Skin epidermis (tissue), 12 donors: ENCODE data around the gene PADI2.

Source experiments
- H3K27ac ChIP-seq, 21 experiments: fragments of 200-600 bp; sonication (generic) in 11 of 21; one replicate each; pipeline ENCODE4 v1.5.0; 2020; ENCODE audit warnings: mild to moderate bottlenecking in 3 of 21, inconsistent platforms in 2 of 21, moderate library complexity in 2 of 21
- H3K4me3 ChIP-seq, 7 experiments: fragments of 200-600 bp; sonication (generic) in 2 of 7; one replicate each; pipeline ENCODE4 v1.5.0; 2020; ENCODE audit warnings: inconsistent platforms in 2 of 7, mild to moderate bottlenecking in 2 of 7, moderate library complexity in 1 of 7

PADI2 gene

DNA sequence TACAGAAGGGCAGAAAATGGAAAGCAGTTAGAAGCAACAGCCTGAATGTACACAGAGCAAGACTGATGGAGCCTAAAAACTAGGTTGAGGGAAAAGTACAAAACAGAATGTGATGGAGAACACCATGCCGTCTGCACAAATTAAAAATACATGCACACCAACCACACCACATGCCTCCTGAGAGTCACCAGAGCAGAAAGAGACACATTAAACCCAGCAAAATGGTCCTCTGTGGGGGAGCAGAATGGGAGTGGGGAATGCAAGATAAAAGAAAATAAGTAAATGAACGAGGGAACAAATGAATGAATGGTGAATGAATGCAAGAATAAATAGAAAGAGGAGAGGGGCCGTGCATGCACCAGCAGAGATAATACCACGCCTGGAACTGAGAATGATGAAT, 24.1 kb downstream of the PADI2 start:
- Histone ChIP-seq H3K4me3 (no peak overlapping the region), H3K27ac (no peak overlapping the region)

DNA sequence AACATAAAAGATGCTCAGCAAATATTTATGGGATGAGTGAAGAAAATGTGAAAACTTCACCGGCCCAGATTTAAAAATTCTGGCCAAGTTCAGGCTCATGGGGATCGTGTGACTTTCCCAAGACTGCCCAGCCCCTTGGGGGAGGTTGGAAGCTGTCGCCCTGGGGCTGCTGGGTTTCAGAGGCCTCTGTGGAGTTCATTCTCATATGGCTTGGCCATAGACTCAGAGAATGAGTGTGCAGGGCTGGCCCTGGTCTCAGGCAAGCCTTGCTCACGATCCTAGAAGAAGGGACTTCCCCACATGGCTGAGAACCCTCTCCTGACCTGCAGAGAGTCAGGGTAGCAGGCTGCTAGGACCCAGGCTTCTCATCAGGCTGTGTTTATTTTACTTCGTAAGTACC, 24.6 kb downstream of the PADI2 start:
- no peak overlapping the region for H3K4me3 ChIP-seq
- H3K27ac ChIP-seq: no peak overlapping the region

DNA sequence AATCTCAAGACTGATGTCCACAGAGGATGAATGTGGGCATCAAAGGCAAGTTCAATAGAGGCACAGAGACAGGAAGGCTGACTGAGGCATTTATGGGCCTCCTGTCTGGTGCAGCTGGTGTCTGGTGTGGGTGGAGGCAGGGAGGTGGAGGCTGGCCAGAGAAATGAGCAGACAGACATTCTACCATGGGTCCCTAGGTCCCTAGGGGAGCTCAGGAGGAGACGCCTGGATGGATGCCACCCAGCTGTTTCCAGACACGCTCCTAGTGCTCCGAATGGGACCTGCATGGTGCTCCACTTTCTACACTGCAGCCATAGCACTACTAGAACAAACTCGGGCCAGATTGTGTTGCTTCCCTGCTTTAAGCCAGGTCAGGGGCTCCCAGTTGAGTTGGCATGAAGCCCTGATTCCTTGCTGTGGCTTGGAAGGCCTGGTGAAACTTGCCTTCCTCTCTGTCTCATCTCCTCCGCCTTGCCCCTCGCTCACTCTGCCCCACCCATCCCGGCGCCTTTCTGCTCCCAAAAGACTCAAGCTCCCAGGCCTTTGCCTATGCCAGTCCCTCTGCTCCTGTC, 25.3 kb downstream of the PADI2 start:
- H3K27ac ChIP-seq: no peak overlapping the region
- H3K4me3 ChIP-seq: no peak overlapping the region

DNA sequence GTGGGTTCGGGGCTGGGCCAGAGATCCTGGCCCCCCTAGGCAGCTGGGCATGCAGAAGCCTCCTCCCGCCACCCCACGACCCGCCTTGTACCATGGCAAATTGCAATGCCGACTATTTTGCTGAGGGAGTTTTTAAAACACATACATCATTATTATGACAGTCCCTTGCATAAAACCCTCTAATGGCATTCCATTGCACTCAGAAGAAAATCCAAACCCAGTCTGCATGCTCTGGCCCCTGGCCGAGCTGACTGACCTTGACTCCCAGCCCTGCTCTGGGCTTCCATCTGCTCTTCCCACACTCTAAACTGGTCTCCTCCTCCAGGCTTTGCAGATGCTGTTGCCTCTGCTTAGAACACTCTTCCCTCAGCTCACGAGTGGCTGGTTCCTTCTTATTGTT, 28.0 kb downstream of the PADI2 start:
- H3K4me3 ChIP-seq: no peak overlapping the region
- H3K27ac ChIP-seq: no peak overlapping the region

DNA sequence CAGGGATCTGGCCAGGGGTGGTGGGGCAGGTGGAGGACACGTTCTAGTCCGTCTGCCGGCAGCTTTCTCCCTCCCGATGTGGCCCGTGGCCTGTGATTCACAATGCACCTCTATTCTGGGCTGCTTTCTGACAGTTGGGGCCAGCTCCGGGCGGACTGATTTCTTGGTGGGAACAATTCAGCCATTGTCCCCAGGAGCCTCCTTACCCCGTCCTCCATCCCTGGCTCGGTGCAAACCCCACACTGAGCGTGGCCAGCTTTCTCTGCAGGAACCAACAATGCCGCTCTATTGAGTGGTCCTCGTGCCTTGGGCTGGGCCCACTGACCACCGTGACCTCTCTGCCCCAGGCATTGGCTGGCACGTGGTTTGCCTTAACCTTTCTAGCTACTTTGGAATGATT, 29.7 kb downstream of the PADI2 start:
- peak overlapping the region in 1 of 21 experiments; percentile 10 for H3K27ac ChIP-seq

DNA sequence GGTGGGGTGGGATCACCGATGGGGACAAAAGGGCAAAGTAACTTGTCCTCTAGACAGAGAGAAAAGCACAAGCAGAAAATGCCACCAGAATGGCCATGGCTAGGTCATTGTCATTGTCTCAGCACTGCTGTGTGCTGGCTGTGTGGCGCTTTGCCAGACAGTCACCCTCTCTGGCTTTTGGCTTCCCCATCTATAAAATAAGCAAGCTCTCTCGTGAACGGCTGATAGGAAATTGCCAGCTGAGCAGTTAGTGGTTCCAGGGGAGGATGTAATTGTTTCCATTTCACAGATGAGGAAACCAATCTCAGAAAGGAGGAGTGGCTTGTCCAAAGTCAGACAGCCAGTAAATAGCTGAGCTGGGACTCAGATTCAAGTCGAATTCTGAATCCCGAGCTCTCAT, 32.5 kb downstream of the PADI2 start:
- Histone ChIP-seq H3K27ac (no peak overlapping the region), H3K4me3 (no peak overlapping the region)

More for the DNA sequence above, 29.7 kb downstream of the PADI2 start:
- no peak overlapping the region for H3K4me3 ChIP-seq

DNA sequence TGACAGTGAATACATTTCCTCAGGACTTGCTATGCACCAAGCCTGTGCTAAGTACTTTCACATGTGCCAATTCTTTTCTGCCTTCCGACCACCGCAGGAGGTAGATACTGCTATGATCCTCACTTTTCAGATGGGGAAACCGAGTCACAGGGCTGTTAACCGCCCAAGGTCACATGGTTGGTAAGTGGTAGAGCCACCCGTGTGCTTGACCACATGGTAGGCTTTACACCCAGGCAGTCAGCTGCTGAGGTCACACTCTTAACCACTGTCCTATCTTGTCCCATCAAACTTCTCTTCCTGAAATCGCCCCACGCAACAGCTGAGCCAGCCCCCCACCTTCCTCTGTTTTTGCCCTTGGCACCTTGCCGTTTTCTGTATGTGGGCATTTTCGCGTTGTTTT, 34.5 kb downstream of the PADI2 start:
- no peak overlapping the region for H3K4me3 ChIP-seq
- H3K27ac ChIP-seq: no peak overlapping the region

DNA sequence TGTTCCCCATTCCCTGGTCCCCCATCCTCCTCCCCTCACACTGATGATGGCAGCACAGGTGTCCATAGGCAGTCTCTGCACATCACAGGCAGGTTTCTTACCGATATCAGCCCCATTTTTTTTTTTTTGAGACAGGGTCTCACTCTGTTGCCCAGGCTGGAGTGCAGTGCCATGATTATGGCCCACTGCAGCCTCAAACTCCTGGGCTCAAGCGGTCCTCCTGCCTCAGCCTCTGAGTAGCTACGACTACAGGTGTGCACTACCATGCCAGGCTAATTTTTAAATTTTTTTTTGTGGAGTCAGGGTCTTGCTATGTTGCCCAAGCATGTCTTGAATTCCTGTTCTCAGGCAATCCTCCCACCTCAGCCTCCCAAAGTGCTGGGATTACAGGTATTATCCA, 36.5 kb downstream of the PADI2 start:
- Histone ChIP-seq H3K4me3 (no peak overlapping the region), H3K27ac (no peak overlapping the region)

DNA sequence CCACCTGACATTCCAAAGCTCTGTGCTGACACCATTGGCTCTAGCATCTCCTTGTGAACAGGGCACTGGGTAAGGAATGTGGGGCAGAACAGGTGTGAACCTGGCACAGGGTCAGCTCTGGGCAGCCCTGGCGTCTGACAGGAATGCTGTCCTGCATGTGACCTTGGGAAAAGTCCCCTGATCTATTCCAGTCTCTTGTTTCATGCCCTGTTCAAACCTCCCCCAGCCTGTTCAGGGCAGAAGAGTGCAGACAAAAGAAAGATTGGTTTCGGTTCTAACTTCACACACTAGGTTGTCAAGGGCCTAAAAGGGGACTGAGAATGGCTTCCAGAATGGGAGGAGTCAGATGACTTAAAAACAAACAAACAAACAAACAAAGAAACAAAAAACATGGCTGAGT, 37.8 kb downstream of the PADI2 start:
- H3K4me3 ChIP-seq: no peak overlapping the region
- H3K27ac ChIP-seq: no peak overlapping the region

DNA sequence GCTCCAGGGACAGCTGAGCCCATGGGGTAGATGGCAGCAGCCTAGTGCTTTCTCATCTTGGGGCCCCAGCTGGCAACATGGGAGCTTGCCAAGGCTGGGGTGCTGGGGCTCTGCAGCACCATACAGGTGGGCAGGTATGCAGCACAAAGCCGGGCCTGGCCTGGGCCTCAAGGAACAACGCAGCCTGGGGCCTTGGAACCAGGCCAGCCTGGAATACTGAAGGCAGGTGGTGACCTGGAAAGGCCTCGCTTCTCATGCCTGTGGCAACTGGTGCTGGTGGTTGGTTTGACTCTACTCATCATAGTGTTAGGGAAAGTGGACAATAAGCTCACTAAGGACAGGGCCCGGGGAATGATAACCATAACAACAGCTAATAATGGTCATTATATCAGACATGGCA, 38.4 kb downstream of the PADI2 start:
- H3K4me3 ChIP-seq: no peak overlapping the region
- H3K27ac ChIP-seq: no peak overlapping the region

DNA sequence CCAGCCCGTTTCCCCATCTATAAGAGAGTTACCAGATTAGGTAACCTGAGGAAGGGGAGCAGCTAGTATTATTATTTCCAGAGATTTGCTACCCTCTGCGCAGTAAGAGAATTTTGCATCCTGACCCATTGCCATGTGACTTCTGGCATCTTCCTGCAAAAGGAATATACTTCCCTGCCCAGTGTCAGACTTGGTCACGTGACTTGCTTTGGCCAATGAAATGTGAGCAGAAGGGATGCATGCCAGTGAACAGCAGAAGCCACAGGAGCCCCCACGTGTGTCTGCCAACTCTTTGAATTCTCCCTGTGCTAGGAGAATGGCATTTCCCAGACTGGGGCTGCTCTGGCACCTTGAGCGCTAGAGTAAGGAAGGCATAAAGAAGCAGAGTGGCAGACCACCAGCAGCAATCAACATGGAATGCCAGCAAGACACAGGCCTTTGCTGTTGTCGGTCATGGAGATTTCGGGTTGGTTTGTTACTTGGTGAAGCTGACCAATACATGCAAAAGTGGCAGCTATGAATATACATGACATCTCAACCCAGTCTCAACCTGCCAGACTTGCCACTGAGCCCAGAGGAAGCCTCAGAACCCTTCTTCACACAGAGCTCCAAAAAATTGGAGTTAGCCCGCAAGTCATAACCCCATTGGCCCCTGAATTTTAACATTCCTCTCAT, 39.0 kb downstream of the PADI2 start:
- H3K27ac ChIP-seq: no peak overlapping the region
- no peak overlapping the region for H3K4me3 ChIP-seq

DNA sequence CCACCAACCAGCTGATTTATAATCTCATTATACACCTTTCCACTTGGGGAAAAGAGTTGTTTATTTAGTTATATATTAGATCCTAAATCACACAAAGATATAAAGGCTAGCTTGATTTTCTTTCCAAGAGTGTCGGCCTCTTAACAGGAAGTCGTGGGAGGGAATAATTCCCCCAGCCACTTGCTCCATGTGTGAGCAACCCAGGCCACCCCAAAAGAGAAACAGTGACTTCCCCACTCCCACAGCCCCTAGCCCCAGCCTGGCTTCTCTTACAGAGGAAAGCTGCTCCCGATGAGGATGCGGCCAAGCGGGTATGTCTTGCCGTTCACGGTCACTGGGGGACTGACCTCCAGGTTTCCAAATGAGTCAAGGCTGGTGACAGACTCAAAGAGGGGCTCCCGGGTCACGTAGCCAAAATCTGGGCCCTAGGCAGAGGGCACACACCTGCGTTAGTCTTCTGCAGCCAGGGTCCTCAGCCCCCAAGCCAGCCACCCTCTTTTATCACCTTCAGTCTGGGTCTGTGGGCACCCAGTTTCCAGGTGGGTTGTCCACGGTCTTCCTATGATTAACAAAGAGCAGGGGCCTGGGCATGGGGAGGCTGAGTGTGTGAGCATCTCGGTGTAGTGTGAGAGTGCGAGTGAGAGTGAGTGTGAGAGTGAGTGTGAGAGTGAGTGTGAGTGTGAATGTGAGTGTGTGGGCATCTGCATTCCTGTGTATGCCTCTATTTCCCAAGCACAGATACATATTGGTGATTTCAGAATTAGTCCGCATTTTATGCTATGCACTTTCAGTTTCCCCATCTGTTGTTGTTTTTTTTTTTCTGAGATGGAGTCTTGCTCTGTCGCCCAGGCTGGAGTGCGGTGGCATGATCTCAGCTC, 40.0 kb downstream of the PADI2 start:
- H3K4me3 ChIP-seq: no peak overlapping the region
- H3K27ac ChIP-seq: no peak overlapping the region

DNA sequence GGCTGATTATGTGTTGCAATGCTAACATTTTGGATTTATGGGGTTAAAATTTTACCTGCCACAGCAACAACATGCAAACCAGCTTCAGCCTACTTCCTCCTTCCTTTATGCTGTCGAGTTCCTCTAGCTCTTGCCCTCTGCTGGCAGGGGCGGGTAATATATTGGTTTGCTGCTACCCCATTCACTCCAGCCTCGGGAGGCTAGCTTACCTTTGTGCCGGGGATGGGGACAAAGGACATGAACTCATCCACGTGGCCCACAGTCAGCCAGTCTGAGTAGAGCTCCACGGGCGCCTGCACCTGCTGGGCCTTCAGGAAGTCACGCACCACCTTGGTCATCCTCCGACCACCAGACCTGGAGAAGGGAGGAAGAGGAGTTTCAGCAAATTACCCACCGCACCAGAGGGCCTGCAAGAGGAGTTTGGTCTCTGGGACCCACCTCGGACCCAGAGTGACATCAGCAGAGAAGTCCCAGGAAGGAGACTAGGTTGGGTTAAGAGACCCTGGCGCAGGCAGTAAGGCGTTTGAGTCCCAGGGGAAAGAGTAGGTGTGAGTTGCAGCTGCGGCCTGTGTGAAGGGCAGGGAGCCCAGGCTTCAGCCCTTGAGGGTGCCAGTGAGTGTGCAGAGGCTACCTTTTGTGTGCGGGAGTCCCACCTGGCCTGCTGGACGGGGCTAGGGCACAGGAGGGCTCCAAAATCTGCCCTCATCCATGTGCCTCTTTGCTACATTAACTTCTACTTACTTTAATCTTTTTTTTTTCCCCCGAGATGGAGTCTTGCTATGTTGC, 43.6 kb downstream of the PADI2 start:
- Histone ChIP-seq H3K27ac (no peak overlapping the region), H3K4me3 (no peak overlapping the region)

DNA sequence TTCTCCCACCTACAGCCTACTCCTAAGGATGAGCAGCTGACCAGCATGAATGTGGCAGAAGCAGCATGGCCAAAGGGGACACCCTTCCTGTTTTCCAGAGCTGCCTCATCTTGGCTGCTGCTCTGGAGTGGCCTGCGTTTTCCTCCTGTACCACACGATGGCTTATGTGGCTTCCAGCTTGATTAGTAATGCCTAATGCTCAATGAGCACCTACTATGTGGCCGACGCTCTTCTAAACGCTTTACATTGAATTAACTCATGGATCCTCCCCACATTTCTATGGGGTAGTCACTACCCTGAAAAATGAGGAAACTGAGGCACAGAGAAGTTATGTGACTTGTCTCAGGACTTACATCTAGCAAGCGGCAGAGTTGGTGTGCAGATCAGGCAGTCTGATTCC, 47.5 kb downstream of the PADI2 start:
- Histone ChIP-seq H3K4me3 (no peak overlapping the region), H3K27ac (no peak overlapping the region)

DNA sequence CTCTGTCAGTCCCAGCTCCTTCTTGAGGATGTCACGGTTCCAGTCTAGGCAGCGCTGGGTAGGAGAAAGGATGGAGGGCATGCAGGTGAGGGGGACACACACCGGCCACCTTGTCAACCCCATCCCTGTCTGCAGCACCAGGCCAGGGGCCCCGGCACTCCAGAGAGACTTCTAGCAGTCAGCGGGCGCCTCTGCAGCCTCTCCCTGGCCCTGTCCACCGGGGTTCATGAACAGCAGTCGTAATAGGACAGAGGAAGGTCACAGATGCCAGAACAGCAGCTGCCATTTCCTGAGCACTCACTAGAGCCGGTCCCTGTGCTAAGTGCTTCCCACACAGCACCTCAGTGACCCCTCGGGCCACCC, 49.1 kb downstream of the PADI2 start:
- no peak overlapping the region for H3K27ac ChIP-seq
- H3K4me3 ChIP-seq: no peak overlapping the region

DNA sequence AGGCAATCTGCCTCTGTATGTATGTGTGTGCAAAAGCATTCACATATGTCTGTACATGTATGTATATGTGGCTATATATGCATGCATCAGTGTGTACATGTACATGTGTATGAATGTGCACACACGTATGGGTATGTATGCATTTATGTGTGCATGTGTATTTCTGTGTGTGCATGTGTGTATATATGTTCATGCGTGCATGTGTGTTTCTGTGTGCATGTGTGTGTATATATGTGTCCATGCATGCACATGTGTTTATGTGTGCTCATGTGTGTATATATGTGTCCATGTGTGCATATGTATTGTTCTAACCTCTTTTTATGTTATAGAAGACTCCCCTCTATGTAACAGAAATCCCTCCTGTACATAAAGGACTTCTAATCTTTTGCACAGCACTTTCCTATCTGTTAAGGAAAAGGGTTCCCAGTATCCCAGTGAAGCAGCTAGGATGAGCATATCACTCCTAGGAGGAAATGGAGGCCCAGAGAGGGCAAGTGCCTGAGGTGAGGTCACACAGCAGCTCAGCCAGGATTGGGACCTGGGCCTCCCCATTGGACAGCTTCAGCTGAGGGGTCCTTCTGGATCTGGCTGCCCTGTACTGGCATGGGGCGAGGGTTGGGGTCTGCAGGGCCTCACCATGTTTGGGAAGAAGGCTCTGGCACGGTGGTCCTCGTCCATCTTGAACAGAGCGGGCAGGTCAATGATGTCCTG, 49.6 kb downstream of the PADI2 start:
- no peak overlapping the region for H3K4me3 ChIP-seq
- no peak overlapping the region for H3K27ac ChIP-seq

DNA sequence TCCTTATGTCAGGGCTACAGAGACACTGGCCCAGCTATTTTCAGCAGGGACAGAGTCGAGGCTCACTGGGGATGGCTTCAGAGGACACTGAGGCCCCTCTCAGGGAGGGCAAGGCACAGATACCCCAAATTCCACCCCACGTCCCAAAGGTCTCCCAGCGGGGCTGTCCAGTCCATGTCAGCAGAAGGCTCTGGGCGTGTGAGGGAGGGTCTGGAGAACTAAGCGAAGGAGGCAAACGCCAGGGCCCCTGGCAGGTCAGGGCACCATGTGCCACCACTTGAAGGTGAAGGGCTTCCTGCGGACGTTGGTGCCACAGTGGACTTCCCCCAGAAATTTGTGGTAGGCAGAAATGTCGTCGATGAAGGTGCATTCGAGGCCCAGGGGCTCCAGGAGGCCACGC, 50.5 kb downstream of the PADI2 start:
- H3K27ac ChIP-seq: no peak overlapping the region

DNA sequence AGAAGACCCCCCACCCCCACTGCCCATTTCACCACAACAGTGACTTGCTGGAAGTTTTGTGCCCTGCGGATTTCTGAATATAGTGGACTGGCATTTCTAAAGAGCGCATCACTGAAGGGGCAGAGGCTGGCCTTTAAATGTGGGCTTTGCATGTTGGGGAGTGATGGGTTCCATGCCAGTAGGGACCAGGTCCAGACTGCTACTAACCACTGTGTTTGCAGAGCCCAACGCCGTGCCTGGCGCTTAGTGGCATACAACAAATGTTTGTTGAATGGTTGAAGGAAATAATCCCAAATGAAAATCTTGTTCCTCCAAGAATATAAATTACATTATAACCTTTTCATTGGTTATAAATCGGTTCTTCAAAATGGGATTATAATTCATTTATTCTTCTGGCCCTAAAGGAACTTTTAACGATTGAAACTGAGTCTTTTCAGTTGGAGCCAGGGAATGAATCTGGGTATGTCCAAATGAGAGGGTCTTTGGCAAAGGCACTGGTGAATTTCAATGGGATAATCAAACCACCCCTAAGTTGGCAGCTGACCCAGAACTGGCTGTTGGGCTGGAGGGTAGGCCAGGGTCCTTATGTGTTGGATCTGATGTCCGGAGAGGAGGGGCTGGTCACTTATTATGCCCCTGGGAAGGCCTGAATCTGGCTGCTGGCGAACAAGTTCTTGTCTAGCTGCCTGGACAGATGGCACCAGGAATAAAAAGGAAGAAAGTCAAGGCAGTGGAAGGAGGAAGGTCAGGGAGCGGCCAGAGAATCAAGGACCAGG, 51.6 kb downstream of the PADI2 start:
- Histone ChIP-seq H3K4me3 (no peak overlapping the region), H3K27ac (peak overlapping the region in 2 of 21 experiments; percentile 1 to 26)

More for the DNA sequence above, 50.5 kb downstream of the PADI2 start:
- no peak overlapping the region for H3K4me3 ChIP-seq

DNA sequence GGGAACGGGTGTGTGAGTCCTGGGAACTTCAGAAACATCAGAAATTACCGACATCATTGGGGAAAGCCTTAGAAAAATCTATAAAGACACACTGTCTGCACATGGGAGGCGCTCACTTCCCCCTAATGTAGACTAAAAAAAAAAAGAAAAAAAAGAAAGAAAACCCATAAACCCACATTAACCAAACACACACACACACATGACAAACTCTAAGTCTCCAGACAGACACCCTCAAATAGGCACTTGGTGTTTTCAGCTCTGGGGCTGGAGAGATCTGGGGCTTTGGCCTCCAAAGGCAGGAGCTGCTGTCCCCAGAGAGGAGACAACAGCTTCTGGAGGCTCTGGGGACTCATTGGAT, 52.2 kb downstream of the PADI2 start:
- Histone ChIP-seq H3K27ac (peak overlapping the region in 2 of 21 experiments; percentile 1 to 26), H3K4me3 (no peak overlapping the region)
